WTC11 (cell line): ENCODE results near the gene MYOZ2. TPM values are rescaled to one million over a fixed set of nuclear protein-coding genes. Genes with fewer than 3 reads are reported as not detected.
A peak's percentile ranks its signal among the peaks of the same experiment; 100 is the strongest.

Source experiments
- ATAC-seq: fragments of 200-7000 bp; cut with Tn5 transposase; 2 replicates; pipeline ENCODE4 v1.10.0; 2021; ENCODE audit warnings: mild to moderate bottlenecking, moderate library complexity
- CTCF ChIA-PET: fragments of 300-600 bp; sonication (Branson Sonifier 250); formaldehyde crosslinking; loops from one replicate; lab custom pipeline; 2021; ENCODE audit warnings: antibody characterized with exemption; lab: Charles Lee
- POLR2A ChIA-PET: fragments of 350-600 bp; sonication (Branson Sonifier 250); formaldehyde crosslinking; loops from one replicate; lab custom pipeline; 2021; ENCODE audit warnings: antibody characterized with exemption; lab: Charles Lee
- DNase-seq: peaks from one replicate; pipeline ENCODE4 v3.0.0; 2021; ENCODE audit warnings: low spot score
- H3K27ac Mint-ChIP-seq: 2 replicates; pipeline ENCODE4 v1.8.0; 2021; ENCODE audit warnings: mixed read lengths
- H3K27me3 Mint-ChIP-seq: 2 replicates; pipeline ENCODE4 v1.8.0; 2021; ENCODE audit warnings: low read depth, mild to moderate bottlenecking, moderate library complexity, mixed read lengths
- H3K36me3 Mint-ChIP-seq: 2 replicates; pipeline ENCODE4 v1.8.0; 2021; ENCODE audit warnings: mixed read lengths
- H3K4me1 Mint-ChIP-seq: 2 replicates; pipeline ENCODE4 v1.8.0; 2022; ENCODE audit warnings: mixed read lengths
- H3K4me3 Mint-ChIP-seq: 2 replicates; pipeline ENCODE4 v1.8.0; 2021; ENCODE audit warnings: mild to moderate bottlenecking, moderate library complexity, mixed read lengths
- H3K9me3 Mint-ChIP-seq: 2 replicates; pipeline ENCODE4 v1.8.0; 2021; ENCODE audit warnings: mixed read lengths
- FOXK1 ChIP-seq: sonication (generic); formaldehyde crosslinking; IDR thresholded peaks from 2 replicates; pipeline ENCODE4 v1.8.0; 2022; ENCODE audit warnings: mild to moderate bottlenecking, moderate library complexity, missing genetic modification reagents
- GABPB1 ChIP-seq: sonication (generic); formaldehyde crosslinking; IDR thresholded peaks from 2 replicates; pipeline ENCODE4 v1.8.1; 2023; ENCODE audit warnings: mild to moderate bottlenecking, missing genetic modification reagents
- GRHL2 ChIP-seq: fragments of 250-450 bp; sonication (Bioruptor Pico); IDR thresholded peaks from 2 replicates; pipeline ENCODE4 v1.8.0; 2022; ENCODE audit warnings: mild to moderate bottlenecking, moderate library complexity; ENCODE audit not compliant: insufficient replicate concordance, severe bottlenecking
- IRF2 ChIP-seq: sonication (generic); formaldehyde crosslinking; IDR thresholded peaks from 2 replicates; pipeline ENCODE4 v1.8.0; 2022; ENCODE audit warnings: low read depth, missing genetic modification reagents, borderline replicate concordance
- NFE2L1 ChIP-seq: sonication (generic); formaldehyde crosslinking; IDR thresholded peaks from 2 replicates; pipeline ENCODE4 v1.8.1; 2023; ENCODE audit warnings: missing genetic modification reagents
- NFYB ChIP-seq: sonication (generic); formaldehyde crosslinking; conservative IDR thresholded peaks from 2 replicates; pipeline ENCODE4 v1.8.0; 2022; ENCODE audit warnings: low read depth, missing genetic modification reagents
- NR1H2 ChIP-seq: sonication (generic); formaldehyde crosslinking; IDR thresholded peaks from 2 replicates; pipeline ENCODE4 v1.9.0; 2021; ENCODE audit warnings: mild to moderate bottlenecking, moderate library complexity, missing genetic modification reagents
- NR2C2 ChIP-seq: sonication (generic); formaldehyde crosslinking; IDR thresholded peaks from 2 replicates; pipeline ENCODE4 v1.8.0; 2022; ENCODE audit warnings: mild to moderate bottlenecking, missing genetic modification reagents
- OVOL2 ChIP-seq: fragments of 250-450 bp; sonication (Bioruptor Pico); IDR thresholded peaks from 2 replicates; pipeline ENCODE4 v1.9.0; 2021; ENCODE audit warnings: mild to moderate bottlenecking, borderline replicate concordance
- TCF7 ChIP-seq: sonication (generic); formaldehyde crosslinking; IDR thresholded peaks from 2 replicates; pipeline ENCODE4 v1.8.0; 2022; ENCODE audit warnings: mild to moderate bottlenecking, low read depth, missing genetic modification reagents, moderate library complexity
- ZNF416 ChIP-seq: fragments of 250-450 bp; sonication (Bioruptor Pico); IDR thresholded peaks from 2 replicates; pipeline ENCODE4 v1.9.0; 2021; ENCODE audit warnings: mild to moderate bottlenecking, inconsistent platforms
- ZNF423 ChIP-seq: fragments of 250-450 bp; sonication (Bioruptor Pico); IDR thresholded peaks from 2 replicates; pipeline ENCODE4 v2.1.2; 2022; ENCODE audit warnings: mild to moderate bottlenecking, moderate library complexity
- ZNF425 ChIP-seq: fragments of 250-450 bp; sonication (Bioruptor Pico); conservative IDR thresholded peaks from 2 replicates; pipeline ENCODE4 v1.9.0; 2021; ENCODE audit warnings: mild to moderate bottlenecking
- total RNA-seq: library from RNA; stranded (reverse); gene quantifications from 3 replicates; pipeline ENCODE4 v1.2.3, GENCODE V29; 2021
- TF ChIP-seq, protein P1 (sequence below): sonication (generic); formaldehyde crosslinking; IDR thresholded peaks from 2 replicates; pipeline ENCODE4 v1.8.0; 2023; ENCODE audit warnings: missing genetic modification reagents
- TF ChIP-seq, protein P2 (sequence below): sonication (generic); formaldehyde crosslinking; IDR thresholded peaks from 2 replicates; pipeline ENCODE4 v1.8.0; 2023; ENCODE audit warnings: missing genetic modification reagents, mild to moderate bottlenecking, borderline replicate concordance
- TF ChIP-seq, protein P3 (sequence below): sonication (generic); formaldehyde crosslinking; conservative IDR thresholded peaks from 2 replicates; pipeline ENCODE4 v1.8.1; 2023; ENCODE audit warnings: mild to moderate bottlenecking, low read depth, missing genetic modification reagents, moderate library complexity
- TF ChIP-seq, protein P4 (sequence below): sonication (generic); formaldehyde crosslinking; IDR thresholded peaks from 2 replicates; pipeline ENCODE4 v1.8.1; 2023; ENCODE audit warnings: mild to moderate bottlenecking, missing genetic modification reagents, borderline replicate concordance

The MYOZ2 gene
- total RNA-seq, 1 experiment from 2014 or later: not detected

DNA sequence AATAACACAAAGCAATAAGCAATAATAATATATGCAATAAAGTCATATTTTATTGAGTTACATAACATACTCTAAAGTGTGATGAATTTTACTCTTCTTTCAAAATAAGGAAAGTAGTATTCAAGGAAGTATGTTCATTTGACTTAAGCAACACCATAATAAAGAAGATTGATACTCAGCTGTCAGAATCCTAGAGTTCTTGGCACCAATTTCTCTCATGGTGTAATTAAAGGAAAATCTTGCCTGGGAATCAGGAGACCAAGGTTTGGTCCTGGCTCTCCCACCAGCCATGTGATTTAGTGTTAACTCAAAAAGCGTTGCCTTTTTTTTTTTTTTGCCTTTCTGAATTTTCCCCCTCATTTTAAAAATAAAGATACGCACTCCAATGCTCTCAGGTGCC, 17.1 kb downstream of the MYOZ2 start (continued):
- TF ChIP-seq GABPB1: no peak
- TF ChIP-seq, protein P1, sequence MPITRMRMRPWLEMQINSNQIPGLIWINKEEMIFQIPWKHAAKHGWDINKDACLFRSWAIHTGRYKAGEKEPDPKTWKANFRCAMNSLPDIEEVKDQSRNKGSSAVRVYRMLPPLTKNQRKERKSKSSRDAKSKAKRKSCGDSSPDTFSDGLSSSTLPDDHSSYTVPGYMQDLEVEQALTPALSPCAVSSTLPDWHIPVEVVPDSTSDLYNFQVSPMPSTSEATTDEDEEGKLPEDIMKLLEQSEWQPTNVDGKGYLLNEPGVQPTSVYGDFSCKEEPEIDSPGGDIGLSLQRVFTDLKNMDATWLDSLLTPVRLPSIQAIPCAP: no peak
- TF ChIP-seq TCF7 (CRISPR knock-in tag): no peak
- no peak for TF ChIP-seq IRF2 (CRISPR knock-in tag)
- TF ChIP-seq ZNF425 (CRISPR knock-in tag): no peak
- TF ChIP-seq, protein P2, sequence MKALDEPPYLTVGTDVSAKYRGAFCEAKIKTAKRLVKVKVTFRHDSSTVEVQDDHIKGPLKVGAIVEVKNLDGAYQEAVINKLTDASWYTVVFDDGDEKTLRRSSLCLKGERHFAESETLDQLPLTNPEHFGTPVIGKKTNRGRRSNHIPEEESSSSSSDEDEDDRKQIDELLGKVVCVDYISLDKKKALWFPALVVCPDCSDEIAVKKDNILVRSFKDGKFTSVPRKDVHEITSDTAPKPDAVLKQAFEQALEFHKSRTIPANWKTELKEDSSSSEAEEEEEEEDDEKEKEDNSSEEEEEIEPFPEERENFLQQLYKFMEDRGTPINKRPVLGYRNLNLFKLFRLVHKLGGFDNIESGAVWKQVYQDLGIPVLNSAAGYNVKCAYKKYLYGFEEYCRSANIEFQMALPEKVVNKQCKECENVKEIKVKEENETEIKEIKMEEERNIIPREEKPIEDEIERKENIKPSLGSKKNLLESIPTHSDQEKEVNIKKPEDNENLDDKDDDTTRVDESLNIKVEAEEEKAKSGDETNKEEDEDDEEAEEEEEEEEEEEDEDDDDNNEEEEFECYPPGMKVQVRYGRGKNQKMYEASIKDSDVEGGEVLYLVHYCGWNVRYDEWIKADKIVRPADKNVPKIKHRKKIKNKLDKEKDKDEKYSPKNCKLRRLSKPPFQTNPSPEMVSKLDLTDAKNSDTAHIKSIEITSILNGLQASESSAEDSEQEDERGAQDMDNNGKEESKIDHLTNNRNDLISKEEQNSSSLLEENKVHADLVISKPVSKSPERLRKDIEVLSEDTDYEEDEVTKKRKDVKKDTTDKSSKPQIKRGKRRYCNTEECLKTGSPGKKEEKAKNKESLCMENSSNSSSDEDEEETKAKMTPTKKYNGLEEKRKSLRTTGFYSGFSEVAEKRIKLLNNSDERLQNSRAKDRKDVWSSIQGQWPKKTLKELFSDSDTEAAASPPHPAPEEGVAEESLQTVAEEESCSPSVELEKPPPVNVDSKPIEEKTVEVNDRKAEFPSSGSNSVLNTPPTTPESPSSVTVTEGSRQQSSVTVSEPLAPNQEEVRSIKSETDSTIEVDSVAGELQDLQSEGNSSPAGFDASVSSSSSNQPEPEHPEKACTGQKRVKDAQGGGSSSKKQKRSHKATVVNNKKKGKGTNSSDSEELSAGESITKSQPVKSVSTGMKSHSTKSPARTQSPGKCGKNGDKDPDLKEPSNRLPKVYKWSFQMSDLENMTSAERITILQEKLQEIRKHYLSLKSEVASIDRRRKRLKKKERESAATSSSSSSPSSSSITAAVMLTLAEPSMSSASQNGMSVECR (CRISPR knock-in tag): no peak
- TF ChIP-seq, protein P3, sequence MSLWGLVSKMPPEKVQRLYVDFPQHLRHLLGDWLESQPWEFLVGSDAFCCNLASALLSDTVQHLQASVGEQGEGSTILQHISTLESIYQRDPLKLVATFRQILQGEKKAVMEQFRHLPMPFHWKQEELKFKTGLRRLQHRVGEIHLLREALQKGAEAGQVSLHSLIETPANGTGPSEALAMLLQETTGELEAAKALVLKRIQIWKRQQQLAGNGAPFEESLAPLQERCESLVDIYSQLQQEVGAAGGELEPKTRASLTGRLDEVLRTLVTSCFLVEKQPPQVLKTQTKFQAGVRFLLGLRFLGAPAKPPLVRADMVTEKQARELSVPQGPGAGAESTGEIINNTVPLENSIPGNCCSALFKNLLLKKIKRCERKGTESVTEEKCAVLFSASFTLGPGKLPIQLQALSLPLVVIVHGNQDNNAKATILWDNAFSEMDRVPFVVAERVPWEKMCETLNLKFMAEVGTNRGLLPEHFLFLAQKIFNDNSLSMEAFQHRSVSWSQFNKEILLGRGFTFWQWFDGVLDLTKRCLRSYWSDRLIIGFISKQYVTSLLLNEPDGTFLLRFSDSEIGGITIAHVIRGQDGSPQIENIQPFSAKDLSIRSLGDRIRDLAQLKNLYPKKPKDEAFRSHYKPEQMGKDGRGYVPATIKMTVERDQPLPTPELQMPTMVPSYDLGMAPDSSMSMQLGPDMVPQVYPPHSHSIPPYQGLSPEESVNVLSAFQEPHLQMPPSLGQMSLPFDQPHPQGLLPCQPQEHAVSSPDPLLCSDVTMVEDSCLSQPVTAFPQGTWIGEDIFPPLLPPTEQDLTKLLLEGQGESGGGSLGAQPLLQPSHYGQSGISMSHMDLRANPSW (CRISPR knock-in tag): no peak
- TF ChIP-seq NR2C2 (CRISPR knock-in tag): no peak

DNA sequence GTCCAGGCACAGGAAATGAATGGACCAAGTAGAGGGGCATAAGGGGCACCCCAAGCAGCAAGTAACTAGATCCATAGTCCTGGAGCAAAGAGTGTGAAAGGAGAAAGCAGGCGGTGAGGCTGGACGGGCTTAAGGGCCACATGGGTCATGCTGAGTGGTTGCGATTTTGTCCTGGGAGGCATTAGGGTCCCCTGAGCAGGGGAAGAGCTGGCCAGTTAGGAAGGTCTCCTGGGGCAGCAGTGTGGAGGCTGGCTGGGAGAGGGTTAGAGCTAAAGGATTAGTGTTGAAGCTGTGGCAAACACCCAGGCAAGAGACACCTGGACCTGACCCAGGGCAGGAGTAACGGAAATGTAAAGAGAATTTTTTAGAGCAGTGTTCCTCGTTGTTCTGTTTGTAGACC, 26.5 kb downstream of the MYOZ2 start:
- Mint-ChIP-seq H3K9me3 (peaks cover 5% of the 10 kb centered on the region), H3K27ac (peak overlapping the region; percentile 14; the same call in 1 of the 2 replicates), H3K36me3 (no peaks in the 10 kb centered on the region), H3K27me3 (no peaks in the 10 kb centered on the region), H3K4me1 (no peaks in the 10 kb centered on the region), H3K4me3 (no peak overlapping the region)
- DNase-seq: no peak
- ChIA-PET CTCF (no interaction called here), POLR2A (interaction anchor here (0.6 kb wide), 1 partner anchor 709 kb away, joined by 5 read pairs; no protein-coding TSS in a partner anchor)
- TF ChIP-seq TCF7 (CRISPR knock-in tag) (no peak), NFE2L1 (CRISPR knock-in tag) (no peak), FOXK1 (CRISPR knock-in tag) (no peak), ZNF423 (CRISPR knock-in tag) (no peak), NFYB (CRISPR knock-in tag) (no peak), OVOL2 (CRISPR knock-in tag) (no peak), GRHL2 (CRISPR knock-in tag) (no peak), NR1H2 (CRISPR knock-in tag) (no peak), ZNF416 (no peak), GABPB1 (no peak)
- TF ChIP-seq, protein P4, sequence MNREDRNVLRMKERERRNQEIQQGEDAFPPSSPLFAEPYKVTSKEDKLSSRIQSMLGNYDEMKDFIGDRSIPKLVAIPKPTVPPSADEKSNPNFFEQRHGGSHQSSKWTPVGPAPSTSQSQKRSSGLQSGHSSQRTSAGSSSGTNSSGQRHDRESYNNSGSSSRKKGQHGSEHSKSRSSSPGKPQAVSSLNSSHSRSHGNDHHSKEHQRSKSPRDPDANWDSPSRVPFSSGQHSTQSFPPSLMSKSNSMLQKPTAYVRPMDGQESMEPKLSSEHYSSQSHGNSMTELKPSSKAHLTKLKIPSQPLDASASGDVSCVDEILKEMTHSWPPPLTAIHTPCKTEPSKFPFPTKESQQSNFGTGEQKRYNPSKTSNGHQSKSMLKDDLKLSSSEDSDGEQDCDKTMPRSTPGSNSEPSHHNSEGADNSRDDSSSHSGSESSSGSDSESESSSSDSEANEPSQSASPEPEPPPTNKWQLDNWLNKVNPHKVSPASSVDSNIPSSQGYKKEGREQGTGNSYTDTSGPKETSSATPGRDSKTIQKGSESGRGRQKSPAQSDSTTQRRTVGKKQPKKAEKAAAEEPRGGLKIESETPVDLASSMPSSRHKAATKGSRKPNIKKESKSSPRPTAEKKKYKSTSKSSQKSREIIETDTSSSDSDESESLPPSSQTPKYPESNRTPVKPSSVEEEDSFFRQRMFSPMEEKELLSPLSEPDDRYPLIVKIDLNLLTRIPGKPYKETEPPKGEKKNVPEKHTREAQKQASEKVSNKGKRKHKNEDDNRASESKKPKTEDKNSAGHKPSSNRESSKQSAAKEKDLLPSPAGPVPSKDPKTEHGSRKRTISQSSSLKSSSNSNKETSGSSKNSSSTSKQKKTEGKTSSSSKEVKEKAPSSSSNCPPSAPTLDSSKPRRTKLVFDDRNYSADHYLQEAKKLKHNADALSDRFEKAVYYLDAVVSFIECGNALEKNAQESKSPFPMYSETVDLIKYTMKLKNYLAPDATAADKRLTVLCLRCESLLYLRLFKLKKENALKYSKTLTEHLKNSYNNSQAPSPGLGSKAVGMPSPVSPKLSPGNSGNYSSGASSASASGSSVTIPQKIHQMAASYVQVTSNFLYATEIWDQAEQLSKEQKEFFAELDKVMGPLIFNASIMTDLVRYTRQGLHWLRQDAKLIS: no peak
- ATAC-seq: peak; percentile 76
